GM19023 (cell line): Measurements from ENCODE around the gene ABCA12.
A peak's percentile ranks its signal among the peaks of the same experiment; 100 is the strongest.

ENCODE experiments used
- ATAC-seq: cut with Tn5 transposase; IDR thresholded peaks from one replicate; pipeline ENCODE4 v1.9.1; 2021; ENCODE audit warnings: mild to moderate bottlenecking, moderate library complexity; ENCODE audit not compliant: unreplicated experiment

Gene ABCA12

GRCh38 chr2:215052404-215052803, 86.0 kb downstream of the ABCA12 start:
- ATAC-seq = no peak

GRCh38 chr2:215049341-215049740, 89.1 kb downstream of the ABCA12 start:
- no peak for ATAC-seq

GRCh38 chr2:215038421-215038820, 100.0 kb downstream of the ABCA12 start:
- no peak for ATAC-seq

GRCh38 chr2:215036314-215036713, 102.1 kb downstream of the ABCA12 start:
- no peak for ATAC-seq

- ATAC-seq = no peak
These were observed 104.3 kb downstream of the ABCA12 start for GRCh38 chr2:215034154-215034553.

GRCh38 chr2:215032153-215032552, 106.3 kb downstream of the ABCA12 start:
- peak; percentile 67 for ATAC-seq

- ATAC-seq = no peak
These were observed 107.1 kb downstream of the ABCA12 start for GRCh38 chr2:215031321-215031720.

GRCh38 chr2:215029936-215030335, 108.5 kb downstream of the ABCA12 start:
- ATAC-seq = no peak

GRCh38 chr2:215028231-215028630, 110.2 kb downstream of the ABCA12 start:
- no peak for ATAC-seq

GRCh38 chr2:215027779-215028178, 110.6 kb downstream of the ABCA12 start:
- ATAC-seq = no peak

- no peak for ATAC-seq
These were observed 115.5 kb downstream of the ABCA12 start for GRCh38 chr2:215022910-215023309.

GRCh38 chr2:215022418-215022817, 116.0 kb downstream of the ABCA12 start:
- no peak for ATAC-seq

- no peak for ATAC-seq
These were observed 118.1 kb downstream of the ABCA12 start for GRCh38 chr2:215020283-215020682.

- peak; percentile 53 for ATAC-seq
These were observed 118.8 kb downstream of the ABCA12 start for GRCh38 chr2:215019521-215020145.

GRCh38 chr2:215019085-215019484, 119.3 kb downstream of the ABCA12 start:
- ATAC-seq = peak; percentile 44

GRCh38 chr2:215015421-215015820, 123.0 kb downstream of the ABCA12 start:
- no peak for ATAC-seq

GRCh38 chr2:215010390-215010789, 128.0 kb downstream of the ABCA12 start:
- ATAC-seq = no peak

GRCh38 chr2:215003001-215003400, 135.4 kb downstream of the ABCA12 start:
- ATAC-seq = no peak

- no peak for ATAC-seq
These were observed 135.9 kb downstream of the ABCA12 start for GRCh38 chr2:215002500-215002899.

- no peak for ATAC-seq
These were observed 137.7 kb downstream of the ABCA12 start for GRCh38 chr2:215000721-215001120.

GRCh38 chr2:214995926-214996670, 142.3 kb downstream of the ABCA12 start:
- ATAC-seq = peak; percentile 95

GRCh38 chr2:214995409-214995808, 143.0 kb downstream of the ABCA12 start:
- peak; percentile 50 for ATAC-seq
